IMR-90 (cell line): Measurements from ENCODE around the gene WDR90. TPM values are rescaled to one million over a fixed set of nuclear protein-coding genes. Genes with fewer than 3 reads are reported as not detected.

Experiments
- ATAC-seq: fragments of 200-7000 bp; cut with Tn5 transposase; 2 replicates; pipeline ENCODE4 v1.9.1; 2020; ENCODE audit warnings: low read depth, mild to moderate bottlenecking, moderate library complexity
- BruUV-seq: library from RNA; stranded (reverse); fragments of 400-500 nt; replicated peaks from 2 replicates; lab custom pipeline; 2021; lab: Mats Ljungman, UMichigan
- CTCF ChIA-PET: fragments of 300-600 bp; formaldehyde crosslinking; extraction: SDS; loops from one replicate; lab custom pipeline; 2021; ENCODE audit warnings: antibody characterized with exemption; lab: Yijun Ruan, JAX
- POLR2A ChIA-PET: fragments of 300-600 bp; sonication (Branson Sonifier 250); formaldehyde crosslinking; loops from one replicate; lab custom pipeline; 2022; ENCODE audit warnings: antibody characterized with exemption; ENCODE audit not compliant: unreplicated experiment; lab: Charles Lee
- DNase-seq: peaks from one replicate; pipeline ENCODE4 v3.0.0; 2013
- H2AFZ ChIP-seq: replicated peaks from 2 replicates; pipeline ENCODE3; 2013; ENCODE audit warnings: low read length, mild to moderate bottlenecking; ENCODE audit not compliant: poor library complexity
- H2AK5ac ChIP-seq: 2 replicates; pipeline ENCODE4 v1.6.1; 2013; ENCODE audit warnings: low read depth, low read length, inconsistent platforms
- H2AK9ac ChIP-seq: replicated peaks from 2 replicates; pipeline ENCODE3; 2013; ENCODE audit warnings: mild to moderate bottlenecking, low read depth, low read length, moderate library complexity; ENCODE audit not compliant: poor library complexity
- H2BK120ac ChIP-seq: 2 replicates; pipeline ENCODE4 v1.6.1; 2013; ENCODE audit warnings: low read depth, low read length, inconsistent platforms
- H2BK15ac ChIP-seq: 3 replicates; pipeline ENCODE4 v1.6.1; 2013; ENCODE audit warnings: low read depth, low read length, inconsistent platforms
- H2BK20ac ChIP-seq: 2 replicates; pipeline ENCODE4 v1.6.1; 2013; ENCODE audit warnings: low read depth, mild to moderate bottlenecking, inconsistent platforms, low read length, moderate library complexity
- H2BK5ac ChIP-seq: 2 replicates; pipeline ENCODE4 v1.6.1; 2013; ENCODE audit warnings: mild to moderate bottlenecking, low read depth, low read length, inconsistent platforms; ENCODE audit not compliant: poor library complexity, severe bottlenecking
- H3K14ac ChIP-seq: replicated peaks from 2 replicates; pipeline ENCODE4 v1.6.1; 2013; ENCODE audit warnings: low read depth, low read length, inconsistent platforms
- H3K18ac ChIP-seq: 2 replicates; pipeline ENCODE4 v1.6.1; 2013; ENCODE audit warnings: low read depth, low read length, control low read depth
- H3K23ac ChIP-seq: 2 replicates; pipeline ENCODE4 v1.6.1; 2013; ENCODE audit warnings: low read depth, low read length, inconsistent platforms
- H3K27ac ChIP-seq: 2 replicates; pipeline ENCODE4 v1.5.1; 2013; ENCODE audit warnings: mild to moderate bottlenecking, control low read depth, low read length; ENCODE audit not compliant: insufficient read depth
- H3K27me3 ChIP-seq: 2 replicates; pipeline ENCODE4 v1.6.1; 2013; ENCODE audit warnings: low read length; ENCODE audit not compliant: control insufficient read depth, insufficient read depth
- H3K36me3 ChIP-seq: 2 replicates; pipeline ENCODE4 v1.6.1; 2013; ENCODE audit warnings: low read length, mixed read lengths; ENCODE audit not compliant: control insufficient read depth, insufficient read depth
- H3K4ac ChIP-seq: 2 replicates; pipeline ENCODE4 v1.6.1; 2013; ENCODE audit warnings: low read depth, low read length, inconsistent platforms
- H3K4me1 ChIP-seq: 2 replicates; pipeline ENCODE4 v1.6.1; 2013; ENCODE audit warnings: low read length, mixed read lengths; ENCODE audit not compliant: control insufficient read depth, insufficient read depth
- H3K4me2 ChIP-seq: 2 replicates; pipeline ENCODE4 v1.6.1; 2013; ENCODE audit warnings: low read depth, mild to moderate bottlenecking, control low read depth, low read length, moderate library complexity
- H3K4me3 ChIP-seq: 2 replicates; pipeline ENCODE4 v1.5.1; 2013; ENCODE audit warnings: low read depth, mild to moderate bottlenecking, control low read depth, low read length, moderate library complexity; ENCODE audit not compliant: insufficient read depth
- H3K56ac ChIP-seq: 2 replicates; pipeline ENCODE4 v1.6.1; 2013; ENCODE audit warnings: low read length, inconsistent platforms; ENCODE audit not compliant: insufficient read depth; ENCODE audit errors: extremely low read depth
- H3K79me1 ChIP-seq, 2 experiments: 2 replicates each; pipeline ENCODE4 v1.6.1; 2013; ENCODE audit warnings: low read length in 2 of 2, inconsistent platforms in 1 of 2, low read depth in 1 of 2
- H3K9ac ChIP-seq: 2 replicates; pipeline ENCODE4 v1.6.1; 2013; ENCODE audit warnings: low read depth, low read length, control low read depth
- H3K9me1 ChIP-seq: 2 replicates; pipeline ENCODE4 v1.6.1; 2013; ENCODE audit warnings: low read length, inconsistent platforms; ENCODE audit not compliant: insufficient read depth
- H3K9me3 ChIP-seq: 2 replicates; pipeline ENCODE4 v1.6.1; 2013; ENCODE audit warnings: low read length; ENCODE audit not compliant: control insufficient read depth, insufficient read depth
- H4K20me1 ChIP-seq: 2 replicates; pipeline ENCODE4 v1.6.1; 2013; ENCODE audit warnings: low read length, inconsistent platforms; ENCODE audit not compliant: insufficient read depth
- H4K5ac ChIP-seq: 2 replicates; pipeline ENCODE4 v1.6.1; 2013; ENCODE audit warnings: mild to moderate bottlenecking, low read depth, low read length, control low read depth
- H4K8ac ChIP-seq, 2 experiments: 2 replicates each; pipeline ENCODE4 v1.6.1; 2013; ENCODE audit warnings: low read depth in 2 of 2, low read length in 2 of 2, control low read depth in 1 of 2, inconsistent platforms in 1 of 2
- H4K91ac ChIP-seq: 2 replicates; pipeline ENCODE4 v1.6.1; 2013; ENCODE audit warnings: low read depth, low read length, inconsistent platforms; ENCODE audit not compliant: insufficient read depth
- BHLHE40 ChIP-seq: fragments of 150-350 bp; IDR thresholded peaks from 2 replicates; pipeline ENCODE4 v1.6.1; 2016; ENCODE audit warnings: mild to moderate bottlenecking, low read depth, low read length
- CEBPB ChIP-seq: IDR thresholded peaks from 2 replicates; pipeline ENCODE4 v1.6.1; 2012; ENCODE audit warnings: low read depth, low read length, improper control_type of control experiment
- CHD1 ChIP-seq: IDR thresholded peaks from 2 replicates; pipeline ENCODE4 v1.6.1; 2012; ENCODE audit warnings: low read depth, low read length, improper control_type of control experiment
- FOS ChIP-seq: fragments of 150-350 bp; IDR thresholded peaks from 2 replicates; pipeline ENCODE4 v1.6.1; 2016; ENCODE audit warnings: low read depth, low read length
- MAZ ChIP-seq: IDR thresholded peaks from 2 replicates; pipeline ENCODE4 v1.6.1; 2012; ENCODE audit warnings: low read depth, mild to moderate bottlenecking, low read length, improper control_type of control experiment, moderate library complexity, borderline replicate concordance
- MXI1 ChIP-seq: IDR thresholded peaks from 2 replicates; pipeline ENCODE4 v1.6.1; 2012; ENCODE audit warnings: low read depth, mild to moderate bottlenecking, low read length, moderate library complexity, borderline replicate concordance
- NFE2L2 ChIP-seq: fragments of 150-350 bp; IDR thresholded peaks from 2 replicates; pipeline ENCODE4 v1.6.1; 2016; ENCODE audit warnings: low read depth, mild to moderate bottlenecking, low read length
- RAD21 ChIP-seq: IDR thresholded peaks from 2 replicates; pipeline ENCODE4 v1.6.1; 2012; ENCODE audit warnings: low read length, improper control_type of control experiment
- RCOR1 ChIP-seq: IDR thresholded peaks from 2 replicates; pipeline ENCODE4 v1.6.1; 2012; ENCODE audit warnings: mild to moderate bottlenecking, low read length, improper control_type of control experiment; ENCODE audit not compliant: insufficient replicate concordance
- RFX5 ChIP-seq: IDR thresholded peaks from 2 replicates; pipeline ENCODE4 v1.8.0; 2012; ENCODE audit warnings: low read depth, mild to moderate bottlenecking, low read length, moderate library complexity
- SMC3 ChIP-seq: fragments of 150-350 bp; IDR thresholded peaks from 2 replicates; pipeline ENCODE4 v1.6.1; 2016; ENCODE audit warnings: low read depth, mild to moderate bottlenecking, antibody characterized with exemption, low read length, moderate library complexity
- WGBS, 2 experiments: methylation state at CpG; one replicate each; pipeline versions ENCODE4 v1.1.5 to v1.1.7; 2013; ENCODE audit warnings: missing lambda C conversion rate in 2 of 2; ENCODE audit not compliant: insufficient read length in 1 of 2; ENCODE audit errors: extremely low coverage in 2 of 2; 5-methylcytosine and 5-hydroxymethylcytosine counted together
- dilution Hi-C: fragments of 300-500 bp; cut with HindIII; formaldehyde crosslinking; loops from one replicate; pipeline ENCODE4 v1.14.3; 2018; ENCODE audit warnings: low sequenced_read_pairs; ENCODE audit not compliant: unreplicated experiment
- in situ Hi-C: fragments of 300-500 bp; cut with MboI; formaldehyde crosslinking; loops from 3 replicates; pipeline ENCODE4 v1.14.3; 2019; ENCODE audit warnings: low sequenced_read_pairs, inconsistent platforms, mixed read lengths
- intact Hi-C: fragments of 100-400 bp; cut with micrococcal nuclease; formaldehyde crosslinking; loops from 2 replicates; pipeline ENCODE4 v1.10.0; 2022
- polyA plus RNA-seq, 3 experiments: library from polyadenylated mRNA; depleted of rRNA; stranded (reverse); fragments of >200 nt; gene quantifications; 2 replicates each; pipeline ENCODE4 v1.2.3, GENCODE V29; 2012; ENCODE audit warnings: low replicate concordance in 1 of 3
- total RNA-seq: library from RNA; depleted of rRNA; stranded (reverse); fragments of >200 nt; gene quantifications from 2 replicates; pipeline ENCODE4 v1.2.3, GENCODE V29; 2012
- TF ChIP-seq, protein P1 (sequence below): conservative IDR thresholded peaks from 2 replicates; pipeline ENCODE4 v1.5.1; 2012; ENCODE audit warnings: mild to moderate bottlenecking, low read depth, low read length, improper control_type of control experiment
- TF ChIP-seq, protein P2 (sequence below): fragments of 150-350 bp; IDR thresholded peaks from 2 replicates; pipeline ENCODE4 v1.6.1; 2017; ENCODE audit warnings: mild to moderate bottlenecking, antibody characterized with exemption, low read length, low read depth
- TF ChIP-seq, protein P3 (sequence below): fragments of 150-350 bp; IDR thresholded peaks from 2 replicates; pipeline ENCODE4 v1.6.1; 2016; ENCODE audit warnings: low read depth, mild to moderate bottlenecking, low read length, moderate library complexity, borderline replicate concordance

WDR90 gene
- total and polyA plus RNA-seq, 2 of the 4 experiments (the other 2 are of a cell fraction) = 1.4 to 18.7 TPM

DNA sequence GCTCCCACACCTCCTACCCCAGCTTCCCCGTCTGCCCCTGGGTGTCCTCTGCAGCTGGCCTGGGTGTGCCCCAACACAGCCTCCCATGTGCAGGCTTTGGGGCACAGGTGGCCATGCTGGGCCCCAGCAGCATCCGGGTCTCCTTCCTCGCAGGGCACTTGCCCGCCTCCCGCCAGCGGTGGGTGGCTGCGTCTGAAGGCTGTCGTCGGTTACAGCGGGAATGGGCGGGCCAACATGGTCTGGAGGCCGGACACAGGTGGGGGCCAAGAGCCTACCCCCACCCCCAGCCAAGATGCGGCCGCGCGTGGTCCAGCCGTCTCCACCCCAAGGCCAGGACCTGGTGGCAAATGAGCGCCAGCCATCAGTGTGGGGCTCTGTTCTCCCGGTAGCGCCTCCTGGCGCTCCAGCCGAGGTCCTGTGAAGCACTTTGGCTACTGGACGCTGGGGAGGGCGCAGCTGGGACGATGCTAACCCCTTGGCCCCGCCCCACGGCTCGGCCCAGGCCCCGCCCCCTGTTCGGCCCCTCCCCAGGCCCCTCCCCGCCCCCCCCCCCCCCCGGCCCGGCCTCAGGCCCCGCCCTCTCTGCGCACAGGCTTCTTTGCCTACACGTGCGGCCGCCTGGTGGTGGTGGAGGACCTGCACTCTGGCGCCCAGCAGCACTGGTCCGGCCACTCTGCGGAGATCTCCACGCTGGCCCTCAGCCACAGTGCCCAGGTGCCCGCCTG lies 11.5 kb downstream of the WDR90 start:
- peaks cover 5% of the 10 kb centered on the region for H3K4me1 ChIP-seq
- intact Hi-C loops (loop anchor here (2.0 kb wide), 1 partner anchor 82 kb away; no protein-coding TSS in a partner anchor), dilution Hi-C loops (no loop called here), in situ Hi-C loops (no loop called here)
- H3K9ac ChIP-seq = no peak overlapping the region
- no peak overlapping the region for H3K4me3 ChIP-seq
- BruUV-seq = no TSS peak
- no peak overlapping the region for H3K14ac ChIP-seq
- H4K8ac ChIP-seq = peak overlapping the region in 1 of 2 experiments; percentile 43; a peak in 1 of 4 replicates
- no peak overlapping the region for H3K23ac ChIP-seq
- H2AFZ ChIP-seq = peak overlapping the region; percentile 88
- peak overlapping the region; percentile 27; the same call in 1 of the 2 replicates for H2AK5ac ChIP-seq
- H4K20me1 ChIP-seq = no peaks in the 10 kb centered on the region
- ChIA-PET CTCF (interaction anchor here (0.7 kb wide), 1 partner anchor 13 kb away, joined by 3 read pairs; no protein-coding TSS in a partner anchor), POLR2A (no interaction called here)
- no peak overlapping the region for H3K27ac ChIP-seq
- WGBS, 2 experiments = 43% methylated on average over 18 of the region's 43 CpGs; no CpG with 5 or more reads in 1 of the 2 experiments
- H3K56ac ChIP-seq = no peak overlapping the region
- H4K91ac ChIP-seq = no peak overlapping the region
- no peaks in the 10 kb centered on the region for H3K79me1 ChIP-seq
- H3K18ac ChIP-seq = no peak overlapping the region
- H2BK15ac ChIP-seq = no peak overlapping the region
- no peaks in the 10 kb centered on the region for H3K9me1 ChIP-seq
- no peak overlapping the region for H3K4ac ChIP-seq
- no peak overlapping the region for H4K5ac ChIP-seq
- H2BK20ac ChIP-seq = no peak overlapping the region
- H2BK120ac ChIP-seq = no peak overlapping the region
- H2AK9ac ChIP-seq = peak overlapping the region; percentile 97
- no peaks in the 10 kb centered on the region for H3K27me3 ChIP-seq
- no peaks in the 10 kb centered on the region for H3K9me3 ChIP-seq
- peak; percentile 77 for DNase-seq
- no peak overlapping the region for H2BK5ac ChIP-seq
- no peak overlapping the region for H3K4me2 ChIP-seq
- H3K36me3 ChIP-seq = peaks cover 4% of the 10 kb centered on the region
- peak; percentile 96 for ATAC-seq
- TF ChIP-seq, protein P1, sequence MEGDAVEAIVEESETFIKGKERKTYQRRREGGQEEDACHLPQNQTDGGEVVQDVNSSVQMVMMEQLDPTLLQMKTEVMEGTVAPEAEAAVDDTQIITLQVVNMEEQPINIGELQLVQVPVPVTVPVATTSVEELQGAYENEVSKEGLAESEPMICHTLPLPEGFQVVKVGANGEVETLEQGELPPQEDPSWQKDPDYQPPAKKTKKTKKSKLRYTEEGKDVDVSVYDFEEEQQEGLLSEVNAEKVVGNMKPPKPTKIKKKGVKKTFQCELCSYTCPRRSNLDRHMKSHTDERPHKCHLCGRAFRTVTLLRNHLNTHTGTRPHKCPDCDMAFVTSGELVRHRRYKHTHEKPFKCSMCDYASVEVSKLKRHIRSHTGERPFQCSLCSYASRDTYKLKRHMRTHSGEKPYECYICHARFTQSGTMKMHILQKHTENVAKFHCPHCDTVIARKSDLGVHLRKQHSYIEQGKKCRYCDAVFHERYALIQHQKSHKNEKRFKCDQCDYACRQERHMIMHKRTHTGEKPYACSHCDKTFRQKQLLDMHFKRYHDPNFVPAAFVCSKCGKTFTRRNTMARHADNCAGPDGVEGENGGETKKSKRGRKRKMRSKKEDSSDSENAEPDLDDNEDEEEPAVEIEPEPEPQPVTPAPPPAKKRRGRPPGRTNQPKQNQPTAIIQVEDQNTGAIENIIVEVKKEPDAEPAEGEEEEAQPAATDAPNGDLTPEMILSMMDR = peak; percentile 37
- TF ChIP-seq RCOR1 (no peak), MAZ (peak; percentile 61; the same call in 1 of the 2 replicates), NFE2L2 (no peak), MXI1 (no peak), BHLHE40 (peak; percentile 87), RAD21 (peak; percentile 23), CEBPB (no peak), CHD1 (no peak), RFX5 (no peak), FOS (no peak), SMC3 (peak; percentile 27; the same call in 1 of the 2 replicates)
- TF ChIP-seq, protein P2, sequence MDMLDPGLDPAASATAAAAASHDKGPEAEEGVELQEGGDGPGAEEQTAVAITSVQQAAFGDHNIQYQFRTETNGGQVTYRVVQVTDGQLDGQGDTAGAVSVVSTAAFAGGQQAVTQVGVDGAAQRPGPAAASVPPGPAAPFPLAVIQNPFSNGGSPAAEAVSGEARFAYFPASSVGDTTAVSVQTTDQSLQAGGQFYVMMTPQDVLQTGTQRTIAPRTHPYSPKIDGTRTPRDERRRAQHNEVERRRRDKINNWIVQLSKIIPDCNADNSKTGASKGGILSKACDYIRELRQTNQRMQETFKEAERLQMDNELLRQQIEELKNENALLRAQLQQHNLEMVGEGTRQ = 0 out of 2 replicates have a peak, but pooled peaks have one; percentile 9
- TF ChIP-seq, protein P3, sequence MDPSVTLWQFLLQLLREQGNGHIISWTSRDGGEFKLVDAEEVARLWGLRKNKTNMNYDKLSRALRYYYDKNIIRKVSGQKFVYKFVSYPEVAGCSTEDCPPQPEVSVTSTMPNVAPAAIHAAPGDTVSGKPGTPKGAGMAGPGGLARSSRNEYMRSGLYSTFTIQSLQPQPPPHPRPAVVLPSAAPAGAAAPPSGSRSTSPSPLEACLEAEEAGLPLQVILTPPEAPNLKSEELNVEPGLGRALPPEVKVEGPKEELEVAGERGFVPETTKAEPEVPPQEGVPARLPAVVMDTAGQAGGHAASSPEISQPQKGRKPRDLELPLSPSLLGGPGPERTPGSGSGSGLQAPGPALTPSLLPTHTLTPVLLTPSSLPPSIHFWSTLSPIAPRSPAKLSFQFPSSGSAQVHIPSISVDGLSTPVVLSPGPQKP = no peak
